RWPE2 (cell line): Measurements from ENCODE around the gene NR6A1.
A peak's percentile ranks its signal among the peaks of the same experiment; 100 is the strongest.

Experiments
- ATAC-seq: fragments of 200-7000 bp; cut with Tn5 transposase; 3 replicates; pipeline ENCODE4 v1.9.1; 2021; ENCODE audit warnings: low read depth
- DNase-seq: peaks from one replicate; pipeline ENCODE4 v3.0.0-alpha.2; 2020; ENCODE audit warnings: low spot score
- H3K27ac ChIP-seq: fragments of 450-650 bp; 2 replicates; pipeline ENCODE4 v1.5.1; 2017; ENCODE audit warnings: mild to moderate bottlenecking; ENCODE audit not compliant: poor library complexity, severe bottlenecking
- H3K27me3 ChIP-seq: fragments of 250-450 bp; sonication (Bioruptor Pico); 2 replicates; pipeline ENCODE4 v1.5.1; 2021; ENCODE audit warnings: mild to moderate bottlenecking, moderate library complexity; ENCODE audit not compliant: insufficient read depth, poor library complexity, severe bottlenecking
- H3K36me3 ChIP-seq: fragments of 250-450 bp; sonication (Bioruptor Pico); 2 replicates; pipeline ENCODE4 v1.5.1; 2020; ENCODE audit warnings: low read depth, mild to moderate bottlenecking, moderate library complexity
- H3K4me1 ChIP-seq: fragments of 250-450 bp; sonication (Bioruptor Pico); 2 replicates; pipeline ENCODE4 v1.5.1; 2021; ENCODE audit warnings: mild to moderate bottlenecking, moderate library complexity; ENCODE audit not compliant: insufficient read depth, poor library complexity, severe bottlenecking
- H3K4me3 ChIP-seq: fragments of 250-450 bp; sonication (Bioruptor Pico); 2 replicates; pipeline ENCODE4 v1.5.1; 2021; ENCODE audit warnings: mild to moderate bottlenecking, moderate library complexity; ENCODE audit not compliant: severe bottlenecking
- H3K9me3 ChIP-seq: fragments of 250-450 bp; sonication (Bioruptor Pico); 2 replicates; pipeline ENCODE4 v1.5.1; 2021; ENCODE audit warnings: mild to moderate bottlenecking, moderate library complexity; ENCODE audit not compliant: severe bottlenecking
- CTCF ChIP-seq: fragments of 450-650 bp; IDR thresholded peaks from one replicate; pipeline ENCODE4 v1.5.1; 2017; ENCODE audit warnings: mild to moderate bottlenecking, moderate library complexity; ENCODE audit not compliant: poor library complexity, severe bottlenecking

NR6A1 gene

GRCh38 chr9:124707666-124708065, 63.4 kb downstream of the NR6A1 start:
- Histone ChIP-seq H3K27ac (no peak overlapping the region), H3K27me3 (no peaks in the 10 kb centered on the region), H3K4me1 (peaks cover 7% of the 10 kb centered on the region), H3K4me3 (no peak overlapping the region), H3K9me3 (no peaks in the 10 kb centered on the region), H3K36me3 (peaks cover 4% of the 10 kb centered on the region; the same call in 1 of the 2 replicates)
- DNase-seq = no peak
- no peak for TF ChIP-seq CTCF
- no peak for ATAC-seq

GRCh38 chr9:124706685-124707084, 64.4 kb downstream of the NR6A1 start:
- no peaks in the 10 kb centered on the region for H3K9me3 ChIP-seq
- no peak overlapping the region for H3K27ac ChIP-seq
- DNase-seq (no peak), ATAC-seq (no peak)
- peaks cover 4% of the 10 kb centered on the region; the same call in 1 of the 2 replicates for H3K36me3 ChIP-seq
- no peaks in the 10 kb centered on the region for H3K27me3 ChIP-seq
- no peak overlapping the region for H3K4me3 ChIP-seq
- peaks cover 7% of the 10 kb centered on the region for H3K4me1 ChIP-seq
- TF ChIP-seq CTCF = no peak

- H3K36me3 ChIP-seq = peaks cover 4% of the 10 kb centered on the region; the same call in 1 of the 2 replicates
- H3K27ac ChIP-seq = peak overlapping the region; percentile 96
- H3K4me1 ChIP-seq = peaks cover 47% of the 10 kb centered on the region
- no peak overlapping the region for H3K4me3 ChIP-seq
- H3K27me3 ChIP-seq = no peaks in the 10 kb centered on the region
- no peak for TF ChIP-seq CTCF
- no peak for ATAC-seq
- H3K9me3 ChIP-seq = no peaks in the 10 kb centered on the region
- no peak for DNase-seq
Measured at GRCh38 chr9:124699575-124699974, 71.5 kb downstream of the NR6A1 start.

GRCh38 chr9:124698265-124698664, 72.8 kb downstream of the NR6A1 start:
- no peak for DNase-seq
- no peak overlapping the region for H3K4me3 ChIP-seq
- TF ChIP-seq CTCF = no peak
- peak overlapping the region; percentile 96 for H3K27ac ChIP-seq
- no peaks in the 10 kb centered on the region for H3K36me3 ChIP-seq
- peaks cover 56% of the 10 kb centered on the region for H3K4me1 ChIP-seq
- H3K9me3 ChIP-seq = no peaks in the 10 kb centered on the region
- H3K27me3 ChIP-seq = no peaks in the 10 kb centered on the region
- peak; percentile 79 for ATAC-seq

- Histone ChIP-seq H3K9me3 (no peaks in the 10 kb centered on the region), H3K4me1 (peaks cover 56% of the 10 kb centered on the region), H3K36me3 (no peaks in the 10 kb centered on the region), H3K4me3 (no peak overlapping the region), H3K27ac (peak overlapping the region; percentile 96), H3K27me3 (no peaks in the 10 kb centered on the region)
- no peak for TF ChIP-seq CTCF
- peak; percentile 57 for ATAC-seq
- no peak for DNase-seq
Measured at GRCh38 chr9:124697326-124698200, 73.5 kb downstream of the NR6A1 start.
